Adrenal gland (tissue), 12 donors: ENCODE measurements around the gene ZNF460. TPM values are rescaled to one million over a fixed set of nuclear protein-coding genes. Genes with fewer than 3 reads are reported as not detected.
A peak's percentile ranks its signal among the peaks of the same experiment; 100 is the strongest.

ENCODE experiments used
- DNase-seq, 7 donors: peaks; one replicate each; pipeline ENCODE4 v3.0.0-alpha.2; 2019 to 2020
- H3K27ac ChIP-seq, 5 donors: fragments of 200-600 bp; sonication (generic) in 4 of 5; 1 replicate in 3 of 5; 2 replicates in 2 of 5; pipeline versions ENCODE4 v1.5.1 to v1.8.0; 2016 to 2020; ENCODE audit warnings: mild to moderate bottlenecking in 1 of 5
- H3K27me3 ChIP-seq: fragments of 200-600 bp; 2 replicates; pipeline ENCODE4 v1.8.0; 2021
- H3K36me3 ChIP-seq, 2 donors: fragments of 200-600 bp; replicated peaks in 1 of 2; 1 replicate in 1 of 2; 2 replicates in 1 of 2; pipeline versions ENCODE4 v1.5.1 to v1.8.0; 2018 to 2022
- H3K4me1 ChIP-seq, 2 donors: fragments of 200-600 bp; replicated peaks in 1 of 2; 1 replicate in 1 of 2; 2 replicates in 1 of 2; pipeline versions ENCODE4 v1.5.1 to v1.8.0; 2018 to 2021
- H3K4me3 ChIP-seq, 4 donors: fragments of 200-600 bp; sonication (generic) in 3 of 4; one replicate each; pipeline ENCODE4 v1.5.1; 2016 to 2018
- H3K9me3 ChIP-seq, 3 donors: fragments of 200-600 bp; sonication (generic) in 1 of 3; replicated peaks in 1 of 3; 1 replicate in 2 of 3; 2 replicates in 1 of 3; pipeline versions ENCODE4 v1.5.1 to v1.8.0; 2016 to 2021
- POLR2A ChIP-seq, 2 donors: fragments of 450-650 bp; IDR thresholded peaks; one replicate each; pipeline ENCODE4 v1.6.1; 2017; ENCODE audit warnings: antibody characterized with exemption in 2 of 2, mild to moderate bottlenecking in 2 of 2, moderate library complexity in 1 of 2
- WGBS, 4 donors: extraction: QIAGEN DNeasy Blood & Tissue Kit in 2 of 4; methylation state at CpG; one replicate each; pipeline versions ENCODE4 v1.1.5 to v1.1.7; 2013 to 2017; 5-methylcytosine and 5-hydroxymethylcytosine counted together
- intact Hi-C, 2 donors: fragments of 100-400 bp; cut with DNase I; formaldehyde crosslinking; loops; one replicate each; pipeline versions ENCODE4 v1.14.1 to v1.15.0; 2022 to 2023
- polyA plus RNA-seq, 3 donors: library from polyadenylated mRNA; stranded (reverse); fragments of 200-250 nt in 2 of 3; fragments of 350-450 nt in 1 of 3; fragmentation: Illumina TruSeq in 1 of 3; extraction: RNeasy Lipid Tissue Mini Kit (QIAGEN cat#74804) in 1 of 3; gene quantifications; one replicate each; pipeline ENCODE4 v1.2.3, GENCODE V29; 2013 to 2014
- total RNA-seq, 9 donors: library from RNA; depleted of rRNA in 4 of 9; stranded (reverse); fragments of >200 nt in 4 of 9; fragments of 120-200 nt in 1 of 9; fragmentation: NEBNext Ultra II Directional in 1 of 9; extraction: Animal tissue kit (Norgen Biotek cat#: 25700) in 1 of 9; gene quantifications; one replicate each; pipeline versions ENCODE4 v1.1.0 to v1.2.4, GENCODE V29; 2013 to 2023
- TF ChIP-seq, protein P1 (sequence below), 6 experiments: fragments of 450-650 bp in 4 of 6; fragments of 200-600 bp in 2 of 6; sonication (generic) in 1 of 6; IDR thresholded peaks; 1 replicate in 5 of 6; 2 replicates in 1 of 6; pipeline versions ENCODE4 v1.5.1 to v1.8.0; 2016 to 2021; ENCODE audit warnings: antibody characterized with exemption in 6 of 6, mild to moderate bottlenecking in 2 of 6, moderate library complexity in 1 of 6
- donor health status: healthy with polysubstance abuse.
- donor health status: Bipolar disorder and iron deficiency.
- donor health status: DM: yes; HTN: yes; CAD: no.
- donor health status: DM: no; HTN: no; CAD: no.
- donor health status: DM: no; HTN: no; CAD: no.
- donor health status: DM: yes; HTN: yes; CAD: no.

Gene ZNF460
- total and polyA plus RNA-seq, 12 donors, result 0.54 to 107 (median 55.5) TPM

DNA sequence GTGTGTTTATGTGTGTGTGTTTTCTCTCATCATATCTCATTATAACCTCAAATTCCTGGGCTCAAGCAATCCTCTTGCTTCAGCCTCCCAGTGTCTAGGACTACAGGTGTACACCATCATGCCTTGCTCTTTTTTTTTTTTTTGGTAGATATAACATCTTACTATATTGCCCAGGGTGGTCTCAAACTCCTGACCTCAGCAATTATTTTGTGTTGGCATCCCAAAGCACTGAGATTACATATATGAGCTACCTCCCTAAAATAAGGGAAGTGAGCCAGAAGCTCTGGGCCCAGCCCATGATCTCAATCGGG, 39.5 kb downstream of the ZNF460 start:
- no peak for TF ChIP-seq POLR2A (IDR thresholded peaks at IDR 0.05)
- TF ChIP-seq, protein P1, sequence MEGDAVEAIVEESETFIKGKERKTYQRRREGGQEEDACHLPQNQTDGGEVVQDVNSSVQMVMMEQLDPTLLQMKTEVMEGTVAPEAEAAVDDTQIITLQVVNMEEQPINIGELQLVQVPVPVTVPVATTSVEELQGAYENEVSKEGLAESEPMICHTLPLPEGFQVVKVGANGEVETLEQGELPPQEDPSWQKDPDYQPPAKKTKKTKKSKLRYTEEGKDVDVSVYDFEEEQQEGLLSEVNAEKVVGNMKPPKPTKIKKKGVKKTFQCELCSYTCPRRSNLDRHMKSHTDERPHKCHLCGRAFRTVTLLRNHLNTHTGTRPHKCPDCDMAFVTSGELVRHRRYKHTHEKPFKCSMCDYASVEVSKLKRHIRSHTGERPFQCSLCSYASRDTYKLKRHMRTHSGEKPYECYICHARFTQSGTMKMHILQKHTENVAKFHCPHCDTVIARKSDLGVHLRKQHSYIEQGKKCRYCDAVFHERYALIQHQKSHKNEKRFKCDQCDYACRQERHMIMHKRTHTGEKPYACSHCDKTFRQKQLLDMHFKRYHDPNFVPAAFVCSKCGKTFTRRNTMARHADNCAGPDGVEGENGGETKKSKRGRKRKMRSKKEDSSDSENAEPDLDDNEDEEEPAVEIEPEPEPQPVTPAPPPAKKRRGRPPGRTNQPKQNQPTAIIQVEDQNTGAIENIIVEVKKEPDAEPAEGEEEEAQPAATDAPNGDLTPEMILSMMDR (IDR thresholded peaks at IDR 0.05), result no peak
- DNase-seq, result no peak
- Histone ChIP-seq H3K4me3 (peak overlapping the region; percentile 11 to 85 (median 66)), H3K4me1 (peaks cover 19 to 21% of the 10 kb centered on the region in 2 donors), H3K27ac (peak overlapping the region; percentile 69 to 91 (median 87)), H3K9me3 (no peaks in the 10 kb centered on the region), H3K27me3 (no peaks in the 10 kb centered on the region), H3K36me3 (peaks cover 0 to 15% of the 10 kb centered on the region in 2 donors)
- 0% methylated on average over 1 of the region's 1 CpG for WGBS, 4 donors
- intact Hi-C loops, result no loop called here

DNA sequence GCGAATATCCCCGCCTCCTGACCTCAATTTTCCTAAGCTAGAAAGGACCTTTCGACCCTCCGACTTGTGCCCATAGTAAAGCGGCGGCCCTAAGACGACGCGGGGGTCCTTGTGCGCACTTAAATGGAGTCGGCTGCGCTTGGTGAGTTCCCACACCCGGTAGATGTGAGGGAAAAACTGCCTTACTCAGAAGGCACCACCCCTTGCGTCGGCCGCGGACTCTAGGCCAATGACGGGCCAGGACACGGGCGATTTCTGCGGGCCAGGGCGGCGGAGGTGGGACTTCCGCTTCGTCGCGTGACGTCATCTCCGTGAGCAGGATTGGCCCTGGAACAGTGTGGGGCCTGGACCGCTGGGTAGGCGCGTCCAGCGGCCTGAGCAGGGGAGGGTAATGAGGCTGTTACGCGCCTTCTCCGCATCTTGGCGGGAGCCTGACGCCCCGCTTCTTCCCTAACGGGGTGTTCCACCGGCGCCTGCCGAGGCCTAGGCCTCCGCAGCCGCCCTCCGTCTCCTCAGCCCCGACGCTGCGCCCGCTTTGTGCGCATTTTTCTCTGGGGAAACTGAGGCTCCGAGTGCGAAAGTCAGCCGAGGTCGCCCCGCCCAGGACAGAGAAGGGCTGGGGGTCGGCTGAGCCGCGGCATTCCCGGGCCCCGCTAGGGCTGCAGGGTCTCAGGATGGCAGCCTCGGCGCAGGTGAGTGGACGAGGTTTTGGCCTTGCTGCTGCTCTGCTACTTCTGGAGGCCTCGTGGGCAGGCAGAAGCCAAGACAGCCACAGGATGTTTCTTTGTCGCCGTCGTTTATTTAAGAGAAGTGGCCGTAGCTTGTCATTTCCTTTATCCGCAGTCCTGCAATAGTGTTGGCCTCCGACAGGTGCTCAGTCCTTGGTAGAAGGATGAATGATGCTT, 40.1 kb downstream of the ZNF460 start, which contains the start of gene ZNF543:
Gene ZNF543 (plus strand): TSS at position 293 of the 905 bp plus-strand sequence. CDS start 382 bp downstream, at position 675.
- H3K4me1 ChIP-seq, result peaks cover 19 to 21% of the 10 kb centered on the region in 2 donors
- H3K9me3 ChIP-seq, result no peaks in the 10 kb centered on the region
- H3K36me3 ChIP-seq, result peaks cover 0 to 21% of the 10 kb centered on the region in 2 donors
- TF ChIP-seq, protein P1 (IDR thresholded peaks at IDR 0.05), result peak in 3 of 6 experiments; percentile 3 to 23 (median 12)
- TF ChIP-seq POLR2A (IDR thresholded peaks at IDR 0.05), result peak; percentile 35 to 88
- intact Hi-C loops, result no loop called here
- no peaks in the 10 kb centered on the region for H3K27me3 ChIP-seq
- H3K27ac ChIP-seq, result peak within 1 kb of the TSS; percentile 69 to 91 (median 87)
- WGBS, 4 donors, result 0 to 2% (median 0%) methylated on average over 20 to 71 of the region's 71 CpGs
- peak; percentile 96 to 99 (median 98) for DNase-seq
- peak within 1 kb of the TSS; percentile 64 to 85 (median 71) for H3K4me3 ChIP-seq

DNA sequence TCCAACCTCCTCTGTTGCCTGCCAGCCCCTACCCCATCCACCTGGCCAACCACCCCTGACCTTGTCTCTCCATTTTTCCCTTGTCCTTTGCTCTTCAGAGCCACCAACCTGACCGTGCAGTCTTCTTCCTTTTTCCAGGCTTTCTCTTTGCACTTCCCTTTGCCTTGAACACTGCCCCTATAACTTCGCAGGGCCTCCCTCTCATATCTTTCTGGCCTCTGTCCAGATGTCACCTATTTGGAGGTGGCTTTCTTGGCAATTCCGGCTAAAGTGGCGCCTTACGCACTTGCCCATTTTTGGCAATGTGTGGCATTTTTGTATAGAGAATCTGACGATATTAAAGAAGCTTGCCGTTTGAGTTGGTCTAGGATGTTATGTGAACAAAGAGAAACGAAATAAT, 40.8 kb downstream of the ZNF460 start:
- 25 to 34% (median 29%) methylated on average over 8 of the region's 8 CpGs for WGBS, 4 donors

DNA sequence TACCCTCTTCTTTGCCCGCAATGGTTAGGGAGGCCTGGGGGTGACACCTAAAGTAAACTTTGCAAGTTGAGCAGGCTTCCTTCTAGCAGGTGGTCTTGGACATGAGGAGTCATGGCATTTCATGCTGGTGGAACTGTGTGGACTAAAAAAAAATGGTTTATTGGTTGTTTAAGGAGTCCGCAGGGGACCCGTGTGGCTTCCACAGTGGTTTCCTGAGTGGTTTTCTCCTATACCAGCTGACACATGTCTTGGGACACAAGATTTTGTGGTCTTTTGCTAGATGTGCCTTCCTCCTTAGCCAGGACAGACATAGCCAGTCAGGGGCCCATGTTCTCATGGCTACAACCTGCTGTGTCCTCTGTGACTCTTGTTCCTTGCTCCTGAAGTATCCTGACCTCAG, 41.5 kb downstream of the ZNF460 start:
- Histone ChIP-seq H3K36me3 (peaks cover 0 to 34% of the 10 kb centered on the region in 2 donors), H3K4me3 (peak overlapping the region in 1 of 4 donors; percentile 64), H3K4me1 (peaks cover 19 to 21% of the 10 kb centered on the region in 2 donors), H3K27ac (peak overlapping the region in 1 of 5 donors; percentile 91), H3K9me3 (no peaks in the 10 kb centered on the region), H3K27me3 (no peaks in the 10 kb centered on the region)
- WGBS, 4 donors, result 61 to 74% (median 67%) methylated on average over 3 of the region's 3 CpGs
- TF ChIP-seq, protein P1 (IDR thresholded peaks at IDR 0.05), result no peak
- no peak for DNase-seq
- intact Hi-C loops, result no loop called here

More for the DNA sequence above, 40.8 kb downstream of the ZNF460 start:
- TF ChIP-seq, protein P1 (IDR thresholded peaks at IDR 0.05), result no peak
- TF ChIP-seq POLR2A (IDR thresholded peaks at IDR 0.05), result no peak
- DNase-seq, result no peak
- Histone ChIP-seq H3K4me3 (peak overlapping the region; percentile 11 to 85 (median 69)), H3K4me1 (peaks cover 19 to 21% of the 10 kb centered on the region in 2 donors), H3K36me3 (peaks cover 0 to 28% of the 10 kb centered on the region in 2 donors), H3K27ac (peak overlapping the region in 3 of 5 donors; percentile 84 to 91 (median 87)), H3K27me3 (no peaks in the 10 kb centered on the region), H3K9me3 (no peaks in the 10 kb centered on the region)
- intact Hi-C loops, result no loop called here
